ENCODE results near the gene RGS6. TPM values are rescaled to one million over a fixed set of nuclear protein-coding genes. Genes with fewer than 3 reads are reported as not detected.

Gene RGS6
- total and polyA plus RNA-seq, 8 donors, result 0.12 to 4.1 (median 2.8) TPM

DNA sequence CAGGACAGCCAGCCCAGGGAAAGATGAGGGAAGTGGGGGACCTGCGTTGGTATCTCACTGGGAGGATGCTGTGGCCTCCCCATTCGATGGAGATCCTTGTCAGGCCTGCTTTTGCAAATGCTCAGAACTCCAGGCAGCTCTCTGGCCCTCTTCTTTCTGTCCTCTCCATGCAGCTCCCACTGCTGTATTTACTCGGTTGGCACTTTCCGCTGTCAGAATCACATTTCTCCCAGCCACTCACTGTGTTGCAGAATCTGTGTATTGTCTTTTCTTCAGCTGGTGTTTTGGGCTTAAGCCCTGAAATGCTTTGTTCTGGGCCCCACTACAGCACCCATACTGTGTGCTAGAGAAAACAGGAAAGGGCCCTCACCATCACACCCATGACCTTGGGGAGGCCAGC, 401.1 kb downstream of the RGS6 start:
- peaks cover 0 to 3% of the 10 kb centered on the region in 2 donors for H3K9me3 ChIP-seq
- H3K4me3 ChIP-seq, result no peak overlapping the region
- intact Hi-C loops (cut with DNase I), result no loop called here
- DNase-seq, result peak in 2 of 4 donors; percentile 62 to 66
- H3K36me3 ChIP-seq, result no peaks in the 10 kb centered on the region
- H3K27ac ChIP-seq, result no peak overlapping the region
- ATAC-seq, result no peak
- TF ChIP-seq, protein P1, sequence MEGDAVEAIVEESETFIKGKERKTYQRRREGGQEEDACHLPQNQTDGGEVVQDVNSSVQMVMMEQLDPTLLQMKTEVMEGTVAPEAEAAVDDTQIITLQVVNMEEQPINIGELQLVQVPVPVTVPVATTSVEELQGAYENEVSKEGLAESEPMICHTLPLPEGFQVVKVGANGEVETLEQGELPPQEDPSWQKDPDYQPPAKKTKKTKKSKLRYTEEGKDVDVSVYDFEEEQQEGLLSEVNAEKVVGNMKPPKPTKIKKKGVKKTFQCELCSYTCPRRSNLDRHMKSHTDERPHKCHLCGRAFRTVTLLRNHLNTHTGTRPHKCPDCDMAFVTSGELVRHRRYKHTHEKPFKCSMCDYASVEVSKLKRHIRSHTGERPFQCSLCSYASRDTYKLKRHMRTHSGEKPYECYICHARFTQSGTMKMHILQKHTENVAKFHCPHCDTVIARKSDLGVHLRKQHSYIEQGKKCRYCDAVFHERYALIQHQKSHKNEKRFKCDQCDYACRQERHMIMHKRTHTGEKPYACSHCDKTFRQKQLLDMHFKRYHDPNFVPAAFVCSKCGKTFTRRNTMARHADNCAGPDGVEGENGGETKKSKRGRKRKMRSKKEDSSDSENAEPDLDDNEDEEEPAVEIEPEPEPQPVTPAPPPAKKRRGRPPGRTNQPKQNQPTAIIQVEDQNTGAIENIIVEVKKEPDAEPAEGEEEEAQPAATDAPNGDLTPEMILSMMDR (IDR thresholded peaks at IDR 0.05), result no peak
- H3K4me1 ChIP-seq, result no peaks in the 10 kb centered on the region
- H3K27me3 ChIP-seq, result no peaks in the 10 kb centered on the region

DNA sequence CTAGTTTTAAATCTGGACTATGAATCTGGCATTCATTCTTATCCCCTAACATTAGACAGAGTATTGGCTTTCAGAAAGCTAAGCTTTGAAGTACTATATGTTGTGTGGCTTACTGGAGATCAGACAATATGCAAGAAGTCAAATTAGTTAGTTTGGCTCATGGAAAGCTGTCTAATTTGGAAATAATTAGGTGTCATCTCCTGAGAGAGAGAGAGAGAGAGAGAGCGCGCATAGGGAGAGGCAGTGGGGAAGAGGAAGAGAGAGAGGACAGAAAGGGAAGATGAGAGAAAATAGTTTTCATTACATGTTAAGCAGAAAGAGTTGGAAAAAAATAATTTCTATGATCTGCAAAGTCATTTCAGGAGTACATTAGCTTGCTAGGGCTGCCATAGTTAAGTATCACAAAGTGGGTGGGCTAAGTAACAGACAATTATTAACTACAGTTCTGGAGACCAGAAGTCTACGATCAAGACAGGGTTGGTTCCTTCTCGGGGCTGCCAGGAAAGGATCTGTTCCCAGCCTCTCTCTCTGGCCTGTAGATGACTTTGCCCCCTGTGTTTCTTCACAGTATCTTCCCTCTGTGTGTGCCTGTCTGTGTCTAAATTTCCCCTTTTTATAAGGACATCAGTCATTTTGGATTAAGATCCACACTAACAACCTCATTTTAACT, 404.2 kb downstream of the RGS6 start:
- H3K4me3 ChIP-seq, result no peak overlapping the region
- H3K4me1 ChIP-seq, result no peaks in the 10 kb centered on the region
- DNase-seq, result peak in 2 of 4 donors; percentile 61 to 71

DNA sequence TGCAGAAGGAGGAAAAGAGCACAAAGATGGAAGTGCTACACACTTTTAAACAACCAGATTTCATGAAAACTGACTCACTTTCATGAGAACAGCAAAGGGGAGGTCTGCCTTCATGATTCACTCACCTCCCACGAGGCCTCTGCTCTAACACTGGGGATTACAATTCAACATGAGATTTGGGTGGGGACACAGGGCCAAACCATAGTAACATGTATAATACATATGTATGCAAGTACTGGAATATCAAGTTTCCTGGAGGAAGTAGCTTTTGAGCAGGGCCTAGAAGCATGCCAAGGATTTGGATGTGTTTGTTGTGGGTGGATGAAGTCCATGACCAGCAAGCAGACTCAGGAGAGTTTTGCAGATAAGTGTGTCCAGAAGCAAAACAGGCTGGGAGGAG, 409.0 kb downstream of the RGS6 start:
- Histone ChIP-seq H3K4me3 (no peak overlapping the region), H3K9me3 (peaks cover 0 to 10% of the 10 kb centered on the region in 2 donors), H3K36me3 (no peaks in the 10 kb centered on the region), H3K27ac (no peak overlapping the region), H3K27me3 (no peaks in the 10 kb centered on the region), H3K4me1 (no peaks in the 10 kb centered on the region)
- intact Hi-C loops (cut with DNase I), result no loop called here
- ATAC-seq, result no peak
- TF ChIP-seq, protein P1 (IDR thresholded peaks at IDR 0.05), result no peak
- DNase-seq, result no peak

More for the DNA sequence above, 404.2 kb downstream of the RGS6 start:
- TF ChIP-seq, protein P1 (IDR thresholded peaks at IDR 0.05), result no peak
- Histone ChIP-seq H3K27ac (no peak overlapping the region), H3K36me3 (no peaks in the 10 kb centered on the region), H3K27me3 (no peaks in the 10 kb centered on the region), H3K9me3 (peaks cover 0 to 3% of the 10 kb centered on the region in 2 donors)
- intact Hi-C loops (cut with DNase I), result no loop called here
- ATAC-seq, result no peak

DNA sequence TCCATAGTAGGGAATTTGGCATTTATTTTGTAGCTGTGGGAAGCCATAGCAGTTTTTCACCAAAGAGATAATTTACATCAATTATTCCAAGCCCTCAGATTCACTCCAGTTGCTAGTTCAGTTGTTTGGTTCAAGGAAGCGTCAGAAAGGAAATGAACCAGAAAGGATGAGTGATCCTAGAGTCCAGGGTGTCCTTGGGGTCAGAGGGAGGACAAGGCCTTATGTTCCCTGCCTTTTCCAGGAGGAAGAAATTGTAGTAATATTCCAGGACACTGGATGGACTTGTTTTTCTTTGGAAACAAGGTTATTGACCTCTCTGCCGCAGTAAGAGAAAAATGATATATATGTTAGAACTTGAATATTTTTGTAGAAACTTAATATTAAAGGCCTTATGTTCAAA, 409.5 kb downstream of the RGS6 start:
- Histone ChIP-seq H3K36me3 (no peaks in the 10 kb centered on the region), H3K9me3 (peaks cover 0 to 10% of the 10 kb centered on the region in 2 donors), H3K4me3 (no peak overlapping the region), H3K4me1 (no peaks in the 10 kb centered on the region), H3K27ac (no peak overlapping the region), H3K27me3 (no peaks in the 10 kb centered on the region)
- DNase-seq (no peak), ATAC-seq (no peak)
- intact Hi-C loops (cut with DNase I), result no loop called here
- TF ChIP-seq, protein P1 (IDR thresholded peaks at IDR 0.05), result no peak

DNA sequence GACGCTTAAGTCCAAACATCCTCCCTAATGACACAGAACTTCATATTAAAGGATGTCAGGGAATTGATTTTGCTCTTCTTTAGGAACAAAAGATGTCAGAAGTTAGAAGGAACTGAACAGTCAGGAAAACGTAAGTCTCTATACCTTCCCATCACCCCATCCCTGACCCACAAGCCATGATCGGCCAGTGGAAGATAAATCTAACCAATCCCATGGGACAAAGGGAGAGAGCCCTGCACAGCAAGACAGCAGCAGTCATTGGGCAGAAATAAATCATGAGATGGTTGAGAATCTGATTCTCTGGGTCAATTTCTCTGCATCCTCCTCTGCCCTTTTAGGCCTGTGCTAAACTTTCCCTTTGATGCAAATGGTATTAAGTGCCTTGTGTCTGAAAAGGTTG, 414.9 kb downstream of the RGS6 start:
- Histone ChIP-seq H3K9me3 (peaks cover 0 to 8% of the 10 kb centered on the region in 2 donors), H3K27me3 (no peaks in the 10 kb centered on the region), H3K36me3 (no peaks in the 10 kb centered on the region), H3K4me1 (no peaks in the 10 kb centered on the region), H3K27ac (no peak overlapping the region), H3K4me3 (no peak overlapping the region)
- ATAC-seq (no peak), DNase-seq (no peak)
- TF ChIP-seq, protein P1 (IDR thresholded peaks at IDR 0.05), result no peak
- intact Hi-C loops (cut with DNase I), result no loop called here

Measured in left lung (tissue), 10 donors.